Activated CD4-positive, alpha-beta T cell treated with anti-CD3 and anti-CD28 coated beads, Interleukin-2, amount 50 U/mL, for 24 hours (primary cell): ENCODE results near the gene SLC25A23.
"Not testable (repeated sequence)": the region's sequence is repeated elsewhere in the genome, so short reads cannot be mapped to it uniquely, and the experiment has no call there.

Experiments used
- DNase-seq, 2 donors: peaks; one replicate each; pipeline ENCODE4 v3.0.0-alpha.2; 2020; ENCODE audit warnings: low read depth in 1 of 2, low spot score in 1 of 2

The SLC25A23 gene

DNA sequence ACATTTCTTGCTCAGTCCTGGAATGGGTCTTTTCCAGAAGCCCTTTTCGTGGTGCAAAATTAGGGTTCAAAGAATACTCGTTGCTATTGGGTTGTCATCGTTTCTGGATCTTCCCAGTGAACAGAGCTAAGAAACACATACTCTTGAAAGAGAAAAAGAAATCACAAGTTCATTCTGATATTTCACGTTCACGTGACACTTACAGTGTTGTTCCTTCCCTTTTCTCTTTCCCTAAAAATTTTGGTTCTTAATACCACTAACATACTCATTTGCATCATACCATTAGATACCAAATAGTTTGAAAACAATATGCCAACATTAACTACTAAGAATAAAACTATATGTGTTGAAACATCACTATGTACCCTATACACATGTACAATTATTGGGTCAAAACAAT, 53.2 kb downstream of the SLC25A23 start:
- DNase-seq, result no peak

GRCh38 chr19:6402837-6403608, 56.6 kb downstream of the SLC25A23 start:
- DNase-seq, result no peak

DNA sequence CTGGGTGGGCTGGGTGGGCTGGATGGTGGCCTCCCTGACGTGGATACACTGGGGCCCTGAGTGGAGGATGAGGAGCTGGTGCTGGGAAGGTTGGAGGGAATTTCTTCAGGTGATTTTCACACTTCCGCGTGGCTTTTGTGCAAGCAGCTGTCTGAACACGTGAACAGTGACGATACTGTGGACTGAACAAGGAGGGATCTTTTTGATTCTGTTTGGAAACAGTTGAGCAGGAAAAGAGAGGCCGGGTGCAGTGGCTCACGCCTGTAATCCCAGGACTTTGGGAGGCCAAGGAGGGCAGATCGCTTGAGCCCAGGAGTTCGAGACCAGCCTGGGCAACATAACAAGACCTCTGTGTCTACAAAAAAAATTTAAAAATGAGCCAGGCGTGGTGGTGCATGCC, 57.5 kb downstream of the SLC25A23 start:
- no peak for DNase-seq

DNA sequence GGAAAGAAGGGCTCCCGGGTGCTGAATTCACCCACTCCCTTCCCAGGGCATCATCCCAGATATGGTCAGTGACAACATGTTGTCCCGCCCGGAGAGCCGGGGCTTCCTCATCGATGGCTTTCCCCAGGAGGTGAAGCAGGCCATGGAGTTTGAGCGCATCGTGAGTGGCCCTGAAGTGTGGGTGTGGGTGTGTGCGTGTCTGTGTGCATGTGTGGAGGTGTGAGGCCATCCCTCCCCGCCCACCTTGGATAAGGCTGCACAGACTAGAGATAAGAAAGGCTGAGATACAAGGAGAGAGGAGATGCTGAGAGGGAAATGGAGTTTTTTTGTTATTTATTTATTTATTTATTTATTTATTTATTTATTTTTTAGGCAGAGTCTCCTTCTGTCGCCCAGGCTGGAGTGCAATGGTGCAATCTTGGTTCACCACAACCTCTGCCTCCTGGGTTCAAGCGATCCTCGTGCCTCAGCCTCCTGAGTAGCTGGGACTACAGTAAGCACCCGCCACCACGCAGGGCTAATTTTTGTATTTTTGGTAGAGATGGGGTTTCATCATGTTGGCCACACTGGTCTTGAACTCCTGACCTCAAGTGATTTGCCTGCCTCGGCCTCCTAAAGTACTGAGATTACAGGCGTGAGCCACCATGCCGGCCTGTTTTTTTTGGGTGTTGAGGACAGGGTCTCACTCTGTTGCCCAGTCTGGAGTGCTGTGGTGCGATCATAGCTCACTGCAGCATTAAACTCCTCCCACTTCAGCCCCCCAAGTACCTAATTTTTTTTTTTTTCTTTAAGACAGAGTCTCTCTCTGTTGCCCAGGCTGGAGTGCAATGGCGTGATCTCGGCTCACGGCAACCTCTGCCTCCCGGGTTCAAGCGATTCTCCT, 59.3 kb downstream of the SLC25A23 start:
- not testable (repeated sequence) for DNase-seq

DNA sequence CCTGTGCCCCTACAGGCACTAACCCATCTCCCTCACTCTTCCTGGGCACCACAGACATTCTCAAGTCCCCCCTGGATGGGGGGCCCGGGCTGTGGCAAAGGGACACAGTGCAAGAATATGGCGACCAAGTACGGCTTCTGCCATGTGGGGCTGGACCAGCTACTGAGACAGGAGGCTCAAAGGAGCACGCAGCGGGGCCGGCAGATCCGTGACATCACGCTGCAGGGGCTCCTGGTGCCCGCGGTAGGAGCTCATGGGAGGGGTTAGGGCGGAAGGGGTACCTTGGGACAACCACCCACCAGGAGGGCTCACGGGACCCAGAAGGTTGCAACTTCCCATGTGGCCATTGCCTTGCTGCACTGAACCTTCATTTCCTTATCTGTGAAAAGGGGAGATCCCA, 63.3 kb downstream of the SLC25A23 start:
- DNase-seq, result no peak

DNA sequence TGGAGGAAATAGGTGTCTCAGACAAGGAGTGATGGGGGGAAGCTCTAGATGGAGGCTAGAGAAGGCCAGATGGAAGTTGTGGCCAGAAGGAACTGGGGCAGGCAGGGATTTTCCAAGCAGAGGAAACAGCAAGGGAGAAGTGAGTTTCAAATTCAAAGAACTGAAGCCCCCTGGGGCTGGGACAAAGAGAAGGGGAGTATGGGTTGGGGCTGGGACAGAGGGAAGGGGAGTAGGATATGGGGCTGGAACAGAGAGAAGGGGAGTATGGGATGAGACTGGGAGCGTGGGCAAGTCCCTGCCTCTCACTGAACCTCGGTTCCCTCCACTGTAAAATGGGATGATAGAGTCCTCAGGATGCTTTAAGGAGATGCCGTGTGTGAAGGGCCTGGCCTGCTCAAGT, 64.8 kb downstream of the SLC25A23 start:
- DNase-seq, result no peak

- DNase-seq, result peak; percentile 56 to 74
Observed at GRCh38 chr19:6393983-6394412, 65.6 kb downstream of the SLC25A23 start.

GRCh38 chr19:6393074-6393982, 66.3 kb downstream of the SLC25A23 start, which contains the start of gene GTF2F1:
Gene GTF2F1 (minus strand): TSS chr19:6393164. CDS start chr19:6392995, 169 bp downstream.
- DNase-seq, result peak; percentile 89 to 90

DNA sequence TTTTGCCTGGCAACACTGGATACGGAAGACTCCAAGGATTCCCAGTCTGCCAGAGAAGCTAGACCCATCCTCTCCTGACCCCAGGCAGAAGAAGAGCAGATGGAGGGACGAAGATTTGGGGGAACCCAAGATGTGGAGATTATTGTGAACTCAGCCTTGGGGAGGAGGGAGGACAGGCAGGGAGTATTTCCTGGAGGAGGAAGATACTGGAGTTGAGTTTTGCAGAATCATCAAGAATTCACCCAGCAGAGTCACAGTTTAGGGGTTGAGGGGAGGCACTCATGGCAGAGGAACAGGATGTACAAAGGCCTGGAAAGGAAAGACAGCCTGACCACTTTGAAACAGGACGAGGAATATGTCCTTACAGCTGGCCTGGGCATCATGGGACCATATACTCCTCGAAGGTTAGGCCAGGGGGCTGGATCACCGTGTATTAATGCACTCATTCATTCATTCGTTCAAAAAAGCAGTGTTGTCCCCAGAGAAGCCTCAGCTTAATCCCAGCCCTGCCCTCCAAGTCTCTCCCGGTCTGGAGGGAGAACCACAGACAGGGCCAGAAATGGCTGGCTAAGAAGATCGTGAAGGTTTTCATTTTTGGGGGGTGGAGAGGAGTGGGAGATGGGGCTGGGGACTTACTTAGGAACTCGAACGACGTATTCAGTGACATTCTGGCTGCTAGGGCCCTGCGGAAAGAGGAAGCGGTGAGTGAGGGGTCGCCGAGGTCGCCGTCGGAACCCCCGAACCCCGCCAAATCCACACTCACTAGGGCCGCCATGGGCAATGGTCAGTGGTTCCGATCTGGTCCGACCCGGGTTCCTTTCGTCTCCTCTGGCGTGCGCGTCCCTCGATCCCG, 67.1 kb downstream of the SLC25A23 start:
- no peak for DNase-seq
